Measurements from ENCODE around the gene COPA. TPM values are rescaled to one million over a fixed set of nuclear protein-coding genes. Genes with fewer than 3 reads are reported as not detected.

COPA gene
- total RNA-seq, 1 donor from 2014 or later = 56.3 TPM

- Histone ChIP-seq H3K9me3 (no peaks in the 10 kb centered on the region), H3K27ac (no peak overlapping the region), H3K4me3 (no peak overlapping the region), H3K36me3 (peaks cover 0 to 7% of the 10 kb centered on the region in 2 donors), H3K4me1 (peaks cover 0 to 32% of the 10 kb centered on the region in 2 donors), H3K27me3 (no peaks in the 10 kb centered on the region)
- intact Hi-C loops (cut with DNase I) = no loop called here
- DNase-seq (ENCODE audit: low spot score in 2 of 2) = no peak
- TF ChIP-seq CTCF (IDR thresholded peaks at IDR 0.05) = no peak
Observed at GRCh38 chr1:160257411-160258015, 85.5 kb downstream of the COPA start.

- intact Hi-C loops (cut with DNase I) = no loop called here
- TF ChIP-seq CTCF (IDR thresholded peaks at IDR 0.05) = no peak
- H3K27me3 ChIP-seq = no peaks in the 10 kb centered on the region
- no peak overlapping the region for H3K27ac ChIP-seq
- H3K9me3 ChIP-seq = no peaks in the 10 kb centered on the region
- H3K4me1 ChIP-seq = peaks cover 0 to 34% of the 10 kb centered on the region in 2 donors
- no peak overlapping the region for H3K4me3 ChIP-seq
- no peak for DNase-seq (ENCODE audit: low spot score in 2 of 2)
- H3K36me3 ChIP-seq = peaks cover 0 to 7% of the 10 kb centered on the region in 2 donors
Observed at GRCh38 chr1:160256396-160257046, 86.5 kb downstream of the COPA start.

- Histone ChIP-seq H3K4me3 (no peak overlapping the region), H3K9me3 (no peaks in the 10 kb centered on the region), H3K27ac (no peak overlapping the region), H3K4me1 (peaks cover 0 to 31% of the 10 kb centered on the region in 2 donors), H3K36me3 (peaks cover 0 to 7% of the 10 kb centered on the region in 2 donors), H3K27me3 (no peaks in the 10 kb centered on the region)
- intact Hi-C loops (cut with DNase I) = no loop called here
- no peak for DNase-seq (ENCODE audit: low spot score in 2 of 2)
- TF ChIP-seq CTCF (IDR thresholded peaks at IDR 0.05) = no peak
Observed at GRCh38 chr1:160255781-160256300, 87.2 kb downstream of the COPA start.

- Histone ChIP-seq H3K27ac (peak overlapping the region; percentile 13 to 61), H3K4me1 (peaks cover 0 to 21% of the 10 kb centered on the region in 2 donors), H3K27me3 (no peaks in the 10 kb centered on the region), H3K4me3 (no peak overlapping the region), H3K36me3 (peaks cover 0 to 7% of the 10 kb centered on the region in 2 donors), H3K9me3 (no peaks in the 10 kb centered on the region)
- DNase-seq (ENCODE audit: low spot score in 2 of 2) = peak in 1 of 2 donors; percentile 82
- intact Hi-C loops (cut with DNase I) = loop anchor here (1.0 to 5.0 kb wide), 3 partner anchors 59 to 165 kb away; no protein-coding TSS in a partner anchor
- peak; percentile 68 to 71 (median 70) for TF ChIP-seq CTCF (IDR thresholded peaks at IDR 0.05)
Observed at GRCh38 chr1:160251687-160252526, 91.1 kb downstream of the COPA start.

GRCh38 chr1:160251011-160251410 is 92.0 kb downstream of the COPA start:
- Histone ChIP-seq H3K36me3 (peaks cover 0 to 7% of the 10 kb centered on the region in 2 donors), H3K27ac (peak overlapping the region in 1 of 2 donors; percentile 61), H3K4me3 (no peak overlapping the region), H3K4me1 (peaks cover 0 to 16% of the 10 kb centered on the region in 2 donors), H3K9me3 (no peaks in the 10 kb centered on the region), H3K27me3 (no peaks in the 10 kb centered on the region)
- TF ChIP-seq CTCF (IDR thresholded peaks at IDR 0.05) = no peak
- intact Hi-C loops (cut with DNase I) = loop anchor here (5.0 kb wide), 1 partner anchor 164 kb away; no protein-coding TSS in a partner anchor
- no peak for DNase-seq (ENCODE audit: low spot score in 2 of 2)
